ENCODE measurements around the gene CENPM. TPM values are rescaled to one million over a fixed set of nuclear protein-coding genes. Genes with fewer than 3 reads are reported as not detected.
A peak's percentile ranks its signal among the peaks of the same experiment; 100 is the strongest.

Gene CENPM
- total and polyA plus RNA-seq, 10 of the 15 experiments (the other 5 are each of a cell fraction or from before 2014, with no cell fraction given), result 36.7 to 212 (median 74.7) TPM

GRCh38 chr22:41914611-41915034 is 32.3 kb downstream of the CENPM start:
- Histone ChIP-seq H3K27me3 (replicated peaks in 1 of 2; ENCODE audit: control insufficient read depth in 2 of 2, insufficient read depth in 2 of 2, low read length in 1 of 2) (peaks cover 6 to 12% of the 10 kb centered on the region in 2 experiments; a peak in 3 of 4 replicates), H3K4me2 (ENCODE audit: control insufficient read depth, insufficient read depth) (peak overlapping the region; percentile 89)

More at GRCh38 chr22:41914611-41915034, 32.3 kb downstream of the CENPM start:
- ChIA-PET SMC1A (ENCODE audit: uncharacterized antibody, unreplicated experiment) (interaction anchor here (1.5 kb wide), 1 partner anchor 26 kb away, joined by 5 read pairs; no protein-coding TSS in a partner anchor), POLR2A (interaction anchor here (0.6 to 15.3 kb wide), 7 partner anchors 9 to 114 kb away, joined by 3 to 599 read pairs (median 4); partner anchors contain the start of gene CCDC134), RAD21 (ENCODE audit: unreplicated experiment) (interaction anchor here (0.7 to 5.8 kb wide), 5 partner anchors 11 to 52 kb away, joined by 3 to 40 read pairs (median 3); partner anchors contain the start of gene TNFRSF13C), CTCF (interaction anchor here (2.0 kb wide), 1 partner anchor 52 kb away, joined by 4 read pairs; no protein-coding TSS in a partner anchor)
- H3K4me1 ChIP-seq (ENCODE audit: control insufficient read depth, insufficient read depth, low read length), result peaks cover 36% of the 10 kb centered on the region
- FAIRE-seq, result no peak
- TF ChIP-seq IKZF1 (conservative IDR thresholded peaks at IDR 0.05) (peak; percentile 60), HDAC2 (IDR thresholded peaks at IDR 0.05) (no peak), GATAD2B (conservative IDR thresholded peaks at IDR 0.05; ENCODE audit: low read depth) (peak; percentile 28; the same call in 1 of the 2 replicates), BACH1 (IDR thresholded peaks at IDR 0.05; ENCODE audit: borderline replicate concordance) (0 out of 2 replicates have a peak, but pooled peaks have one; percentile 23), ZBTB11 (CRISPR knock-in tag; IDR thresholded peaks at IDR 0.05) (no peak), SUZ12 (IDR thresholded peaks at IDR 0.05; ENCODE audit: unreplicated experiment) (peak; percentile 44)
- TF ChIP-seq, protein P1, sequence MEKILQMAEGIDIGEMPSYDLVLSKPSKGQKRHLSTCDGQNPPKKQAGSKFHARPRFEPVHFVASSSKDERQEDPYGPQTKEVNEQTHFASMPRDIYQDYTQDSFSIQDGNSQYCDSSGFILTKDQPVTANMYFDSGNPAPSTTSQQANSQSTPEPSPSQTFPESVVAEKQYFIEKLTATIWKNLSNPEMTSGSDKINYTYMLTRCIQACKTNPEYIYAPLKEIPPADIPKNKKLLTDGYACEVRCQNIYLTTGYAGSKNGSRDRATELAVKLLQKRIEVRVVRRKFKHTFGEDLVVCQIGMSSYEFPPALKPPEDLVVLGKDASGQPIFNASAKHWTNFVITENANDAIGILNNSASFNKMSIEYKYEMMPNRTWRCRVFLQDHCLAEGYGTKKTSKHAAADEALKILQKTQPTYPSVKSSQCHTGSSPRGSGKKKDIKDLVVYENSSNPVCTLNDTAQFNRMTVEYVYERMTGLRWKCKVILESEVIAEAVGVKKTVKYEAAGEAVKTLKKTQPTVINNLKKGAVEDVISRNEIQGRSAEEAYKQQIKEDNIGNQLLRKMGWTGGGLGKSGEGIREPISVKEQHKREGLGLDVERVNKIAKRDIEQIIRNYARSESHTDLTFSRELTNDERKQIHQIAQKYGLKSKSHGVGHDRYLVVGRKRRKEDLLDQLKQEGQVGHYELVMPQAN (conservative IDR thresholded peaks at IDR 0.05), result peak; percentile 16; the same call in 1 of the 2 replicates
- H3K9me3 ChIP-seq (replicated peaks; ENCODE audit: control insufficient read depth, insufficient read depth, low read length), result no peaks in the 10 kb centered on the region
- WGBS (ENCODE audit: insufficient coverage, insufficient replicate concordance, low lambda C conversion rate, missing lambda C conversion rate), result 2% methylated on average over 27 of the region's 67 CpGs
- in situ Hi-C loops (cut with MboI) (no loop called here), intact Hi-C loops (cut with micrococcal nuclease; ENCODE audit: unreplicated experiment) (no loop called here)
- no peaks in the 10 kb centered on the region for H3K36me3 ChIP-seq (ENCODE audit: control insufficient read depth in 2 of 2, insufficient read depth in 2 of 2, low read length in 1 of 2)
- no peak for ATAC-seq
- no peak for DNase-seq (ENCODE audit: low read depth, low spot score)
- no TSS peak for BruUV-seq (replicated peaks)
- no peaks in the 10 kb centered on the region for H3K79me2 ChIP-seq (ENCODE audit: control insufficient read depth, insufficient read depth, low read length)
- peak overlapping the region; percentile 55; the same call in 1 of the 2 replicates for H3K4me3 ChIP-seq
- peaks cover 6% of the 10 kb centered on the region; the same call in 1 of the 2 replicates for H4K20me1 ChIP-seq (ENCODE audit: control insufficient read depth, insufficient read depth)
- H3K27ac ChIP-seq (ENCODE audit: control insufficient read depth, insufficient read depth), result no peak overlapping the region
- H2AFZ ChIP-seq (ENCODE audit: control insufficient read depth, low read depth, low read length), result peak overlapping the region; percentile 33
- peak overlapping the region; percentile 34; the same call in 1 of the 2 replicates for H3K9ac ChIP-seq (ENCODE audit: control insufficient read depth, insufficient read depth, low read length)

All from GM12878 (cell line).